ENCODE results near the gene DUS1L.

The DUS1L gene

DNA sequence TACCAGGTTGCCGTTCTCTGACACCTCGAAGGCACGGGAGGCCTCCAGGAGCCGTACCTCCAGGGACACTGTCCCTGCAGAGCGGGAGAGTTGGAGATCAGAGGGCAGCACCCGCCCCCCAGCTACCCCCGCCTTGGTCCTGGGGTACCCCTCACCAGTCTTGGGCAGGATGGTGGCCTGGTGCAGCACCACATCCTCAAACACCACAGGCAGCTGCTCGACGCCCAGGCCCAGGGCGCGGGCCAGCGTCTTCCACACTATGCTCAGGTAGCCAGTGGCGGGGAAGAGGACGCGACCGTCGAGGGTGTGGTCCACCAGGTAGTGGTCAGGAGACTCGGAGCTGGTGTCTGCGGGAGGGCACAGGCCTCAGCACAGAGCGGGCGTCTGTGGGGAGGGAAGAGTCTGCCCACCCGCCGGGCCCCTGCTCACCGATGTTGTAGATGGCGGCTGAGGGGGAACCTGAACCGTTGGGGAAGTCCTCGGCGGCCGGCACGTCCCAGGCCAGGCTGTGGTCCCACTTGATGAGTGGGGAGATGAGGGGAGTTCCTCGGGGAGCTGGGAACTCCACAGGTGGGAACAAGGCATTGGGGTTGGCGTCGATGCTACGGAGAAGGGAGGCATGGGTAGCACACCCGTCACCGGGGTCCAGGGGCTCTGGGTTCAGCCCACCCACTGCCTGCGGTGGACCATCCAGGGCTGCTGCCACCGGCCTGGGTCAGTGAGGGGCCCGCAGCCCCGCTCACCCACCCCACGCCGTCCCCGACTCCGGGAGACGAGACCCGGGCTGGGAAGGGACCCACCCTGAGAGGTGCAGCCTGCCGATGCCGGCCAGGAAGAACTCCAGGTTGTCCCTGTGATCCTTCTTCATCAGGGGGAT is 22.6 kb upstream of the DUS1L start:
- DNase-seq (ENCODE audit: low read depth in 2 of 2): no peak

DNA sequence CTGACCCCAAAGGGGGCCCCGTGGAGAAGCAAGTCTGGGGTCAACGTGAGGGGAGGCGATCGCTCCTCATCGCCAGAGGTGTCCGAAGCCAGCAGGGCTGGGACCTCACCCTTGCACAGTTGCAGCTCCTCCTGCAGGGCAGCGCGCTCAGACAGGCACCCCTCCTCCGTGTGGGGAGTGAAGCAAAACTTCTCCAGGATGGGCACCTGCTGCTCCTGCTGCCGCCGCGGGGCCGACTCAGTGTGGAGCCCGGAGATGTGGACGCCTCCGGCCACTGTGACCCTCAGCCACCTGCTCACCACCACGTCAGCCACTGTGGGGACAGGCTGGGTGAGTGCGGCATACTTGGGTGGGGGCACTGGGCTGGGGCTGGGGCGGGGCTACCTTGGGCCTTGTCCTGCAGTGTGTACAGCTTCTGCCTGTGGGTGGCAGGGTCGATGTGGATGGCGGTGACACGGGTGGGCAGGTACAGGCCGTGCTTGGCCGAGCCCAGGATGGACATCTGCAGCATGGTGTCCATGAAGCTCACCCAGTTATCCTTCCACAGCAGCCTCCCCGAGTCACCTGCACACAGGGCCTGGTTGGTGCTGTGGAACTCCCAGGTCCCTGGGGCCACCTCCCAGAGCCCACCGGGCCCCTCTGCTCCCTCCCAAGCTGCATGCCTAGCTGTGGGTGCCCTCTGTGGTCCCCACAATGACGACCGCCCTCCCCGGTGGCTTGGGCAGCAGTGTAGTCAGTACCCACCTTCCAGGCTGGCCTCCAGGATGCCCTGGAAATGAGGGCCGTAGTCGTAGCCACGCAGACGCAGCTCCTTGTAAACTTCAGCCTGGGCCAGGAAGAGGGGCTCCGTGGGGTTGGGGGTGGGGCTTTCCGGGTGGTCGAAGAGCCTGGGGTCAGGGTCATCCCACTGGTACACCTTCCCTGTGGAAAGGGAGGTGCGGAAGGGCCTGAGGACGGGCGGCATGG is 21.6 kb upstream of the DUS1L start:
- no peak for DNase-seq (ENCODE audit: low read depth in 2 of 2)

DNA sequence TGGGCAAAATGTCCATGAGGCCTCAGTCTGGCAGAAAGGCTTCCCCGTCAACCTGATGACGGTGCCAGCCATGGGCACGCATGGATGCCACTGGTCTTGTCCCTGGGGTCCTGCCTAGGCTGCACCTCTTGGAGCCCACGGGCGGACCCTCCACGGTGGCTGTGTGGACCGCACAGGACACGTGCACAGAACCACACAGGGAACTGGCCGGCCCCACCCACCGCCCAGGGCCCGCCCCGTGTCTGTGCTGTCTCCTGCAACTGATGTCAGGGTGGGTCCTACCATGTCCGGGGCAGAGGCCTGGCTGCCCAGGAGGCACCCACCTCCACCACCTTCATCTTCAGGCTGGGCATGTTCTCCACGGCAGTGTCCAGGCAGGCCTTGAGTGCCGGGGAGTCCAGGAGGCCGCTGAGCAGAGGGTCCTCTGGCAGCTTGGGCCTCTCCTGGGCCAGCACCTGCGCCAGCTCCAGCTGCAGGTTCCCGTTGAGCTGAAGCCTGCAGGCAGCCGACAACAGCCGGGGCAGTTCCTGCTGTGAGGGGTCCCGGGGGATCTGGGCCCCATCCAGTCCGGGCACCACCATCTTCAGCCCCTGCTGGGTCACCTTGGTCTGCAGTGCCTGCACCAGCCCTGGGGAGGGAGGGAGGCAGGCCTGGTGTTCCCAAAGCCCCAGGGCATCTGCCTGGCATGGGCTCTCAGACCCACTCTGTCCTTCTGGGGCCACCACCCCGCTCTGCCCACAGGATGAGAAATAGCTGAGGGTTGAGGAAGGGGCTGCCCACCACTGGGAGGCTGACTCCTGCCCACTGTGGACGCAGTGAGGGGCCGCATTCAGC is 20.5 kb upstream of the DUS1L start:
- no peak for DNase-seq (ENCODE audit: low read depth in 2 of 2)

DNA sequence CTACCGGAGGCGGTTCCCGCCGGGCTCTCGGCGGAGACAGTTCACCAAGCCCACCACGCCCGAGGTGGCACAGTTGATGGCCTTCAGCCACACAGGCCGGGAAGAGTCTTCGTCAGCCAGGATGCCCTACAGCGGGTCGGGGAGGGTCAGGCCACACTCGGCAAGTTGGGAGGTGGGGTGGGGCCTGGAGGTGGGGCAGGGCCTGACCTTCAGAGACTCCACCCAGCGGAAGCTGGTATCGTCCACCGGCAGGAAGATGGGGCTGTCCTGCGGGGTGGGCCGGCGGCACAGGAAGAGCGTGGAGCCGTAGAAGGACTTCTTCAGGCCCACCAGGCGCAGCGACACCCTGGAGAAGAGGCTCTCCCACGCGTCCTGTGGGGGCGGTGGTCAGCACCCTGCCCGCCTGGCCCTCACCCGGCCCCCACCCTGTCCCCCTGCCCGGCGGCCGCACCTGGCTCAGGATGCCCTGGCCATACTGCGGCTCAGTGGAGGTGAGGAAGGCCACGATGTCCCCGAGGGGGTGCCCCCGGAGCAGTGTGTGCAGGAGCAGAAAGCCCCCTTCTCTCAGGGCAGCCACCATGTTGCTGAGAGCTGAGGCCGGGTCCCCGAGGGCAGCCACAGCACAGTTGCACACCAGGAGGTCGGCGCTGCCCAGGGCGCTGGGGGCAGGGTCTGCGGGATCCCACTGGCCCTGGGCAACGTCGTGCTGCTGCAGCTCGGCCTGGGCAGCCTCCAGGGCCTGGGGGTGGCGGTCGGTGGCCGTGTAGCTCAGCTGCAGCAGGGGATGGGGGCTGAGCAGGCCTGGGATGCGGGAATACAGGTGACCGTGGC is 19.6 kb upstream of the DUS1L start:
- DNase-seq (ENCODE audit: low read depth in 2 of 2): no peak

DNA sequence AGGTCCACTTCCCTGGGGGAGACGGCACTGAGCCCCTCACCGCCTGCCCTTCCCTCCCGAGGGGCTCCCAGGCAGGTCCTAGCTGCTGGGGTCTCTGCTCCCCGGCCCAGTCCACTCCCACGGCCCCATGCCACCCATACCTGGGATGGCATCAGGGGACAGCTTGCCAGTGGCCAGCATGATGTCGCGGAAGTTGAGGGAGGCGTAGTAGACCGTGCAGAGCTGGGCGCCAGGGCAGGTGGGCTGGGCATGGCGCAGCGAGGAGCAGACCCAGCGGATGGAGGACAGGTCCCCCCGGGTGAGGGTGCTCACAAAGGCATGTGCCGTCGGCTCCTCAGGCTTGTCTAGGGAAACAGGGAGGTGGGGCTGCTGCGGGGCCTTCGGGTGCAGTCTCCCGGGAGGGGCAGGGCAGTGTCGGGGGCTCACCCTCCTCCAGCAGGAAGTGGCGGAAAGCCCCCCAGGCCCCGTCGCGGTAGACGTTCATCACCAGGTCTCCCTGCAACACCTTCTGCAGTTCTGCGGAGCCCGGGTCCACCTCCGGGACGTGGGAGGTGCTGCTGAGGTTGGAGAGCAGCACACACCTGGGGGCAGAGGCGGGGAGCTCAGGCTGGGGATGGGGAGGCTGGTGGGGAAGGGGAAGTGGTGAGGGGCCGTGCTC is 18.9 kb upstream of the DUS1L start:
- no peak for DNase-seq (ENCODE audit: low read depth in 2 of 2)

DNA sequence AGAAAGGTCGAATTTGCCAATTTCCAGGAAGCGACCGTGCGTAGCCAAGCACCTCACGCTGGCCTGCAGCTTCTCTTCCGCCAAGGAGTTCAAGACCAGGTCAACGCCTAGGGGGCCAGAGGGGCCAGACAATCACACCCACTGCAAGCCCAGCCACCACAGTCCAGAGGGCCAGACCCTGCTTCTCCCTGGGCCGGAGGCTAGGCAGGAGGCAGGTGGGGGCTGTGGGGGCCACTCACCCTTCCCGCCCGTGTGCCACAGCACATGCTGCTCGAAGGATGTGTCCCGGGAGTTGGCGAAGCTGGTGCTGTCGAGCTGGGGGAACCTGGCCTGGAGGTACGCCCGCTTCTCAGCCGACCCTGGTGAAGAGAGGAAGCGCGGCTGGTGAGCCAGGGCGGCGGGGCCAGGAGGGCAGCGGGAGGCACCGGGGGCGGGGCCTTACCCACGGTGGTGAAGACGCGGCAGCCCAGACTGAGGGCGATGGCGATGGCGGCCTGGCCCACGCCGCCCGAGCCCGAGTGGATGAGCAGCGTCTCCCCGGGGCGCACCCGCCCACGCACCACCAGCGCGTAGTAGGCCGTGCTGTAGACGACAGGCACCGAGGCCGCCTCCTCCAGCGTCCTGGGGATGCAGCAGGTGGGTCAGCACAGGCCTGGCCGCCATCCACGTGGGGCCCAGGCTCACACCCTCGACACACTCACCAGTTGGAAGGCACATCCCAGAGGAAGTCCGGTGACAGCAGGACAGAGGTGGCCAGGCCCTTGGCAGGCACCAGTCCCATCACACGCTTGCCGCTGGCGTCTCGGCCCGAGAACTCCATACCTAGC is 18.1 kb upstream of the DUS1L start:
- no peak for DNase-seq (ENCODE audit: low read depth in 2 of 2)

DNA sequence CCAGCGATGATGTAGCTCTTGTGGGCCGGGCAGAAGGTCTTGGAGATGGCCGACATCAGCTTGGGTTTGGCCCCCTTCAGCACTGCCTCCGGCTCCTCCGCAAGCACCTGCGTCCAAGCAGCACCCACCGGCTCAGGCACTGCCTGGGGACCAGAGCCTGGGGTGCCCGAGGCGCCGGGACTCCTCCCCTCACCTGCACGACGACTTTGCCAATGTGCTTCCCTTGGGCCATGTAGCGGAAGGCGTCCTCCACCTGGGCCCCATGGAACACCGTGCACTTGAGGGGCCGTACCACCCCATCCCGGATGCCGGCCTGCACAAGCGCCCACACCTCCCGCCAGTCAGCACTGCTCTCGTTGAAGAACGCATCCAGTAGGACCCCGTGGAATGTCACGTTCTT is 17.4 kb upstream of the DUS1L start:
- no peak for DNase-seq (ENCODE audit: low read depth in 2 of 2)

DNA sequence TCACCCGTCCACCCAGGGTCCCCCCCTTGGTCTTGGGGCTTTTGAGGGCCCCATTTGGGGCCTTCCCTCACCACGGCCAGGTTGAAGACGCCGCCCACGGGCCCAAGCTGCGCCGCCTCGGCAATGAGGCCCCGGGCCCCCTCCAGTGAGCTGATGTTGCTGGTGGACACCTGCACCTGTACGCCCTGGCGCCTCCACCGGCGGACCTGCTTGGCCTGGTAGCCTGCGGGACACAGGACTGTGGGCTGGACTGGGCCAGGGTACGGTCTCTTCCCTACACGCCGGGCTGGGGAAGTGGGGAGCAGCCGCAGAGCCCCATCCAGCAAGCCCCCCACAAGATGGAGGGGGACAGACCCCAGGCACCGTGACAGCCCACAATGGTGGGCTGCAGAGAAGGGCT is 16.9 kb upstream of the DUS1L start:
- no peak for DNase-seq (ENCODE audit: low read depth in 2 of 2)

DNA sequence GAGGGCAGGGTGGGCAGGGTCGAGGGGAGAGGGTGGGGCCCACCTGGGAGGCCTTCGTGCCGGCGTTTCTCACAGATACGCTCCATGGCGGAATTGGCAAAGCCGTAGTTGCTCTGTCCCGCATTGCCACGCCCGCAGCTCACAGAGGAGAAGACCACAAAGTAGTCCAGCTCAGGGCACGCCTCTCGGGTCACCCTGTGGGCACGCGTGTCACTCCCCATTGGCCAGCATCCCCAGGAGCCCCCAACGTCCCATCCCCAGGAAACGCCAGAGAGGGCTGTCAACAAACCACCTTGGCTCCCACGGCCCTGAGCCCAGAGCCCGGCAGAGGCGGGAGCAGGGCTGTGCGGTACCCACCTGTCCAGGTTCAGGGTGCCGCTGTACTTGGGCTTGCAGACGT is 16.4 kb upstream of the DUS1L start:
- no peak for DNase-seq (ENCODE audit: low read depth in 2 of 2)

DNA sequence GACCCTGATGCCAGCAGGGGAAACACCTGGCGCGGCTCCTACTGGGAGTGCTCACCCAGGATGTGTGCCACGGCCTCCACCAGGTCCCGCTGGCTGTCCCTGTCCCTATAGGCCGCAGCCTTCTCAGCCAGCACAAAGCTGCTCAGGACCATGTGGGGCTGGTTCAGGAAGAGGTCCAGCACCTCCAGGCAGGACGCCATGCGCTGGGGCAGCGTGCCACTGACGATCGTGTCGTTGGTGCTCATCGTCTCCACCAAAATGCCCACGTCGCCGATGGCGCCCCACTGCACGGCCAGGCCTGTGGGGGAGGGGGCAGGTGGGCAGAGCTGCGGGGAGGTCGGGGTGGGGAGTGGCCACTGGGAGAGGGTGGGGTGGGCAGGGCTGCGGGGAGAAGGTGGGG is 15.9 kb upstream of the DUS1L start:
- no peak for DNase-seq (ENCODE audit: low read depth in 2 of 2)

DNA sequence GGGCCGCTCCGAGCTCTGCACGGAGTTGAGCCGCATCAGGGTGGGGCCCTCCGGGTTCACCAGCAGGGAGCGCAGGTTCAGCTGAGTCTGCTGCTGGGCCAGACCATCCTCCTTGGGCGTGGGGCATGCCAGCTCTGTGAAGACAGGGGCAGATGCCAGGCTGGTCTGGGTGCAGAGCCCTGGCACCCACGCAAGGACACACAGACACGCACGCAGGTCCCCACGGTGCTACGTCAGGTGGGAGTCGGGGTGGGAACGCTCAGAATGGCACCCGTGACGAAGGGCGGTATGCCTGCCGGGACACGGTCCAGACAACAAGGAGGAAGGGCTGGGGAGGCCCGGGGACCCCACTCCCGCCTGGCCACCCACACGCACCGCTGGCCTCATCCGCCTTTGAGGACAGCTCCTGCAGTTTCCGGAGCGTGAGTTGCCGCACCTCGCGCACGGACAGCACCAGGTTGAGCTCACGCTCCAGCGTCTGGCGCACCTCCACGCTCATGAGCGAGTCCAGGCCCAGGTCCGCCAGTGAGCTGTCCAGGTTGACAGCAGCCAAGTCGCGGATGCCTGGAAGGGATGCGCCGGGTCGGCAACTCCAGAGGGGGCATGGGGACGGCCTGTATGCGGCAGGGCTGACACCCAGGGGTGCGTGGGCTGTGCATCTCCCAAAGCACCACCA is 15.3 kb upstream of the DUS1L start:
- DNase-seq (ENCODE audit: low read depth in 2 of 2): no peak

DNA sequence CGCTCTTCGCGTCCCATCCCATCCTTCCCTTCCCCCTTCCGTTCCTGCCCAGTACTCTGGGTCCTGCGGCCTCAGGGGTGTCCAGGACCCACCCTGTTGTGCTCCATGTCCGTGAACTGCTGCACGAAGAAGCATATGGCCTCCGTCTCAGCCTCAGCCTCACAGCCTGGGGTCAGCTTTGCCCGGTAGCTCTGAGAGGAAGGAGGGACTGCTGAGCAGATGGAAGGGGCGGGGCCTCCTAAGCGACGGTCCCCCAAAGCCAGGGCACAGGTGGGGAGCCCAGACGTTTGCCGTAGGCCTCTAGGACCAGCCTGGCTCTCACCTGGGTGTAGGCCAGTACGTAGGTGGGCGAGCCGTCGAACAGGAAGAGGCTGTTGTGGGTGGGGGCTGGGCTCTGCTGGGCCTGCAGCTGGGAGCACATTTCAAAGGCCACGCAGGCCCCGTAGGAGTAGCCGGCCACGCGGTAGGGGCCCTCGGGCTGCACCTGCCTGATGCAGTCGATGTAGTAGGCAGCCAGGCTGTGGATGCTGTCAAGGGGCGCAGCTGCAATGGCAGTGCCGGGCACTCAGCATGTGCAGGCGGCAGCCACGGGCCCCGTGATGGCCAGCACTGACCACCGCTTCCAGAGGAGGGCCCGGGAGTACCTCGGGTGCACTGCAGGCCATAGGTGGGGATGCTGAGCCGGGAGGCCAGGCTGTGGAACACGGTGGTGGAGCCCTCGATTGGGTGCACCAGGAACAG is 14.6 kb upstream of the DUS1L start:
- DNase-seq (ENCODE audit: low read depth in 2 of 2): no peak

DNA sequence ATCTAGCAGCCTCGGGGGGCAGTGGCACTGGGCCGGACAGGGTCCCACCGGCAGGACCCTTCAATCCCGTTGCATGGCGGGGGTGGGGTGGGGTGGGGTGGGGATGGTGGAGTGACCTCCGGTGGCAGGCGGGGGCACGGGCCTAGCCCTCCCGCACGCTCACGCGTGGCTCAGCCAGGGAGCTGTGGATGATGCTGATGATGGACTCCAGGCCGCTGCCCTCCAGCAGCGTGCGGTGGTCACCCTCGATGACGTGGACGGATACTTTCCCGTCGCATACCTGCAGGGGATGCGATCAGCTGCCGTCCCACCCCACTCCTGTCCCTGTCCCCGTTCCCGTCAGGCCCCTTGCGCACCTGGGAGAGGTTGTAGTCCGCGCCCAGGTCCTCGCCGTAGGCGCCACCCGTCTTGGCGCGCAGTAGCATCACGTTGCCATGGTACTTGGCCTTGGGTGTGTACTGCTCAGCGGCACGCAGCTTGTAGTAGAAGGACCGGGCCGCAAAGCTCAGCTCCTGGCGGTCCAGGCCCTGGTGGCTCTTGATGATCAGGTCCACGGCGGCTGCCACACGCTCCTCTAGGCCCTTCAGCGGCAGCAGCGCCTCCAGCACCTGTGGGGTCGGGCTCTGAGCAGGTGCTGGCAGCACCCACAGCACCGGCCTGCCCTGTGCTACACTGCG is 13.5 kb upstream of the DUS1L start:
- no peak for DNase-seq (ENCODE audit: low read depth in 2 of 2)

DNA sequence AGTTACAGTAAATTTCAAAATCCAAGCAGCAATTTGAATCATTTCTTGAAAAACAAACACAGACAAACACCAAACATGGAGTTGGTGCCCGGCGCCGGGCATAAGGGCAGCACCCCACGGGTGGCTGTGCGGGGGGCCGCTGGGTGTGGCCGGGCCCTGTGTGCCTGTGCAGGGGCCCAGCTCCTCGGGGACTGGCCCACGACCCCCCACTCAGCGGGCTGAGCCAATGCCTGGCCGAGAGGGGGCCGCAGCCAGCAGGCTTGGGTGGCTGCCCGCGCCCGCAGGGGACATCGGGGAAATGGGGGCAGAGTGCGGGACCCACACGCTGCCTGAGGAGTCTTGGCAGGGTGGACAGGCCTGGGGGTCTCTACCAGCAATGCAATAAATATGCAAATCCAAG is 12.8 kb upstream of the DUS1L start:
- no peak for DNase-seq (ENCODE audit: low read depth in 2 of 2)

DNA sequence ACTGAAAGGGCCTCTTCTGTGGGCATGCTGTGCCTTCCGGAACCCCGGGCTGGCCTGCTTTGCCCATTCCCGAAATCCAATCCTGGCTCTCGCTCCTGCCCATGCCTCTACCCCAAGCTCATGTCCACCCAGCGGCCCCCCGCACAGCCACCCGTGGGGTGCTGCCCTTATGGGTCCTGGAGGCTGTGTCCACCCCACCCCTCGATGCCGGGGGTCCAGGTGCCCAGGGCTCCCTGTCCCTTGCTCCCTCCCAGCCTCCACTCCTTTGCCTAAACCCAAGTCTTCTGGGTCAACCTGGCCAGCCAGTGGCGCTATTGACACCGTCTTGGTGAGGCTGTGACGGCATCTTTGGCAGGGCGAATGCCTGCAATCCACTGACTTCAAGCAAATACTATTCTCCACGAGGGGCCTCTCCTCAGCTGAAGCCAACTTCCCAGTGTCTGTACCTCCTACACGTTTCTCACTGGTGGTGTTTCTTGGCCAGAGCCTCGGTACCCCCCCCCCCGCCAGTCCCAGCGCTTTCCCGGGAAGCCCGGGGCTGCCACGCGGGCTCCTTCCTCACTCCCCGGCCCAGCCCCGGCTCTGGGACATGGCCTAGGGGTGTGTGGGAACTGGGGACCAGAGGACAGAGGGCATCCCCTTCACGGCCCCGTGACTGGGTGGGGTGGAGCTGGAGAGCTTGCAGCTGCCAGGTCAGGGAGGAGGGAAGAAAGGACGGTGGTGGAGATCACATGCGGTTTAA is 12.2 kb upstream of the DUS1L start:
- DNase-seq (ENCODE audit: low read depth in 2 of 2): no peak

DNA sequence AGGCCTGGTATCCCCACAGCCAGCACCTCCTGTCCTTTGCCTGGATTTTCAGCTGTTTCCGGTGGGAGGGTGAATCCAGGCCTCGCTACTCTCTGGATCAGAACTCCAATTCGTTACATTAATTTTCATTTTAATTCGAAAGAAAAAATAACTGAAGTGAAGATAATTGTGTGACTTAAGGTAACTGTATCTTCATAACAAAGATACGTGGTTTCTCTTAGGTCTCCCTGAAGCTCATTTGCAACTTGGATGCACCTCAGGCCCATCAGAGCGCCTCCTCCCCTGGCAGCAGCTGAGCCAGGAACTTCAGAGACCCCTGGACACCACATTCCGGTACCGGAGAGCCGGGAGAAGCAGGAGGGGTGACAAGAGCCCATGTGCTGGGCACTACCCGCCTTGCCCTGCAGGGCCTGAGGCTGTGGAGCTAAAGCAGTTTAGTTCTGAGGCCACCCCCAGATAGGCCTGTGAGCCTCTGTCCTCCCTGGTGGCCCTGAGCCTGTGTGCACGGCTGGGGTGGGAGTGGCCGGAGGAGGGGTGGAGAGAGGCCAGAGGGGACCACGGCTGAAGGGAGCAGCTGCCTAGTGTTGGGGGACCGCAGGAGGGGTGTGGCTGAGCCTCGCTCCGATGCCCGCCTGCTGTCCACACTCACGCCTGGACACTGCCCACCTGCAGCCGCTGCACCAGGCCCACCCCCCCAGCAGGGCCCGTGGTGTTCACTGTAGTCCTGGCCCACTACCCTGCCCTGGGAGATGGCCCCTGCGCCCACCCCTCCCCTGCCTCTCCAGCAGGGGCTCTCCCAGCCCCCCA is 11.4 kb upstream of the DUS1L start:
- no peak for DNase-seq (ENCODE audit: low read depth in 2 of 2)

All from stimulated activated CD4-positive, alpha-beta T cell treated with anti-CD3 and anti-CD28 coated beads, Interleukin-15, amount 100 ng/mL, for 48 hours (primary cell).